Bronchial epithelial cell (primary cell): ENCODE measurements around the gene PCGF1. TPM values are rescaled to one million over a fixed set of nuclear protein-coding genes. Genes with fewer than 3 reads are reported as not detected.
A peak's percentile ranks its signal among the peaks of the same experiment; 100 is the strongest.

Experiments
- DNase-seq: peaks from one replicate; pipeline ENCODE4 v3.0.0-alpha.2; 2010; ENCODE audit warnings: low read depth
- FAIRE-seq: peaks from 2 replicates; lab custom pipeline; 2011; peaks lifted over from hg19 to GRCh38; lab: Jason Lieb, UNC
- H3K27me3 ChIP-seq: 2 replicates; pipeline ENCODE4 v1.5.1; 2011; ENCODE audit warnings: low read length; ENCODE audit not compliant: control insufficient read depth, insufficient read depth
- H3K36me3 ChIP-seq: 2 replicates; pipeline ENCODE4 v1.5.1; 2011; ENCODE audit warnings: low read length; ENCODE audit not compliant: control insufficient read depth, insufficient read depth
- H3K4me3 ChIP-seq: 2 replicates; pipeline ENCODE4 v1.5.1; 2011; ENCODE audit warnings: mild to moderate bottlenecking, low read depth, low read length, control low read depth
- total RNA-seq: library from RNA; depleted of rRNA; stranded (reverse); fragments of >200 nt; gene quantifications from 2 replicates; pipeline ENCODE4 v1.2.1, GENCODE V29; 2014
- TF ChIP-seq, protein P1 (sequence below): IDR thresholded peaks from 2 replicates; pipeline ENCODE4 v1.5.1; 2011; ENCODE audit warnings: mild to moderate bottlenecking, moderate library complexity, low read length, control low read depth, inconsistent platforms; ENCODE audit not compliant: insufficient read depth, severe bottlenecking

The PCGF1 gene
- total RNA-seq, 1 donor from 2014 or later = 35.5 TPM

DNA sequence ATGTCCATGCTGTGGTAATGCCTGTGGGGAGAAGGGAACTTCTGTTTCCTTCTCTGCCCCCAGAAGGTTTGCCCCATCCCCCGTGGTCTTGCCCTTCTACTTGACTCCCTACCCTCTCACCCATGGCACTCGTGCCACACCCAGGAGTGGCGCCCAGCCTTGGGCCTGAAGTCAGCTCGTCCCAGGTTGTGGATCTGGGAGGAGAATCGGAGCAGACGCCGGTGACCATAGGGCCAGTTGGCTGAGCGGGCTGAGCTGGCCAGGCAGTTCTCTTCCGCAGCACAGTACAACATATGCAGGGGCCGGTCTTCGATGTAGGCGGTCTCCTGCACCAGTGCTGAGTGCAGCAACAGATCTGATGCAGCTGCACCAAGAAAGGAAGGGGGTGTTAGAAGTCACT lies 26.9 kb upstream of the PCGF1 start:
- Histone ChIP-seq H3K36me3 (peaks cover 7% of the 10 kb centered on the region), H3K27me3 (no peaks in the 10 kb centered on the region), H3K4me3 (no peak overlapping the region)
- FAIRE-seq (no peak), DNase-seq (no peak)
- TF ChIP-seq, protein P1, sequence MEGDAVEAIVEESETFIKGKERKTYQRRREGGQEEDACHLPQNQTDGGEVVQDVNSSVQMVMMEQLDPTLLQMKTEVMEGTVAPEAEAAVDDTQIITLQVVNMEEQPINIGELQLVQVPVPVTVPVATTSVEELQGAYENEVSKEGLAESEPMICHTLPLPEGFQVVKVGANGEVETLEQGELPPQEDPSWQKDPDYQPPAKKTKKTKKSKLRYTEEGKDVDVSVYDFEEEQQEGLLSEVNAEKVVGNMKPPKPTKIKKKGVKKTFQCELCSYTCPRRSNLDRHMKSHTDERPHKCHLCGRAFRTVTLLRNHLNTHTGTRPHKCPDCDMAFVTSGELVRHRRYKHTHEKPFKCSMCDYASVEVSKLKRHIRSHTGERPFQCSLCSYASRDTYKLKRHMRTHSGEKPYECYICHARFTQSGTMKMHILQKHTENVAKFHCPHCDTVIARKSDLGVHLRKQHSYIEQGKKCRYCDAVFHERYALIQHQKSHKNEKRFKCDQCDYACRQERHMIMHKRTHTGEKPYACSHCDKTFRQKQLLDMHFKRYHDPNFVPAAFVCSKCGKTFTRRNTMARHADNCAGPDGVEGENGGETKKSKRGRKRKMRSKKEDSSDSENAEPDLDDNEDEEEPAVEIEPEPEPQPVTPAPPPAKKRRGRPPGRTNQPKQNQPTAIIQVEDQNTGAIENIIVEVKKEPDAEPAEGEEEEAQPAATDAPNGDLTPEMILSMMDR = no peak

DNA sequence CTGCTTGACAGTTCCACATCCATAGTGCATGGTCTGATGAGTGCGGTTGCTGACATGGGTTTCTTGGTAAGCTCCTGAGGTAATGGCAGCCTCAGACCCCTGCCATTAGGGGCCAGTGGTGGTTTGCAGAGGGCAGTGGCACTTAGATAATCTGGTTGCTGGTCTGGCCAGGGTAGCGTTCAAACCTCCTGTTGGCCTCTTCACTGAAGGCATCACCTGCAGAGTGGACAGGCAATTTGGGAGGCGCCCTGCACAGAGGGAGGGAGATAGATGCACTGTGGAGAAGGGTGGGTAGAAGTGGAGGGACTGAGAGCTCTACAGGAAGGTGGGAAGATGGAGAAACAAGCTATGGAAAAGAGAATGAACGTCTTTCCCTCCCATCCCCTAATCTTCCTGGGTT lies 26.0 kb upstream of the PCGF1 start:
- Histone ChIP-seq H3K4me3 (no peak overlapping the region), H3K36me3 (peaks cover 7% of the 10 kb centered on the region), H3K27me3 (no peaks in the 10 kb centered on the region)
- FAIRE-seq (no peak), DNase-seq (no peak)
- TF ChIP-seq, protein P1 = no peak

DNA sequence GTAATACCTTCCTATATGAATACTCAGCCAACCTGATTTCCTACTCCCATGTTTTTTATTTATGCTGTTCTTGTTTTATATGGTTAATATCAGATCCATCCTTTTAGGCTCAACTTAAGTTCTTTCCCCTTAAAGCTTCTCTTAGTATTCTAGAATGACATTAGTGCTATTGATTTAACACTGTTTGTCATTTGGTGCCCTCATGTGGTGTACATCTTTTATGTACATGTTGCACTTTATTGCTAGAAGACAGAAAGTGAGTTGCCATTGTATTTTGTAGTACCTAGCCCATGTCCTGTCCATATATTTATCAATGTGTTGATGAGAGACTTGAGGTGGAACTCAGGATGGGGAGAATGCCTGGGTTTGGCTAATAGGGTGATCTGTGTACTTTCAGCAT lies 24.7 kb upstream of the PCGF1 start:
- Histone ChIP-seq H3K27me3 (no peaks in the 10 kb centered on the region), H3K4me3 (no peak overlapping the region), H3K36me3 (peaks cover 11% of the 10 kb centered on the region)
- FAIRE-seq (no peak), DNase-seq (peak; percentile 63)
- TF ChIP-seq, protein P1 = peak; percentile 28

DNA sequence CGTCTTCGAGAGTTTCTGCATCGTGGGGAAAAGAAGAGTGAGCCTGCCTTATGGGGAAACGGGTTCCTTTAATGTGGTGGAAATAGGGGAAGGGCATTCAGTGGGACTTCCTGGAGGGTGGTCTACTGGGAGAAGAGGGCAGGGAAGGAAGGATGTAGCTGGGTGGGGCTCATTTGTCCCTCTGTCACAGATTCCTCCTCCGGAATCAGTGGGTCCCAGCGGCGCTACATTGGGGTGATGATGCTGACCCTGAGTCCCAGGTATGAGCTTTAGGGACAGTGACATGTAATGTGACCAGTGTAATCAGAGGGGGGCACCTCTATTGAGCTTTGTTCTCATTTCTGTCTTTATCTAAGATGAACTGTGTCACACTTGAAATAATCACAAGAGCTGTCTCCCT lies 24.2 kb upstream of the PCGF1 start:
- no peak for FAIRE-seq
- TF ChIP-seq, protein P1 = no peak
- Histone ChIP-seq H3K27me3 (no peaks in the 10 kb centered on the region), H3K36me3 (peaks cover 14% of the 10 kb centered on the region), H3K4me3 (no peak overlapping the region)
- no peak for DNase-seq

DNA sequence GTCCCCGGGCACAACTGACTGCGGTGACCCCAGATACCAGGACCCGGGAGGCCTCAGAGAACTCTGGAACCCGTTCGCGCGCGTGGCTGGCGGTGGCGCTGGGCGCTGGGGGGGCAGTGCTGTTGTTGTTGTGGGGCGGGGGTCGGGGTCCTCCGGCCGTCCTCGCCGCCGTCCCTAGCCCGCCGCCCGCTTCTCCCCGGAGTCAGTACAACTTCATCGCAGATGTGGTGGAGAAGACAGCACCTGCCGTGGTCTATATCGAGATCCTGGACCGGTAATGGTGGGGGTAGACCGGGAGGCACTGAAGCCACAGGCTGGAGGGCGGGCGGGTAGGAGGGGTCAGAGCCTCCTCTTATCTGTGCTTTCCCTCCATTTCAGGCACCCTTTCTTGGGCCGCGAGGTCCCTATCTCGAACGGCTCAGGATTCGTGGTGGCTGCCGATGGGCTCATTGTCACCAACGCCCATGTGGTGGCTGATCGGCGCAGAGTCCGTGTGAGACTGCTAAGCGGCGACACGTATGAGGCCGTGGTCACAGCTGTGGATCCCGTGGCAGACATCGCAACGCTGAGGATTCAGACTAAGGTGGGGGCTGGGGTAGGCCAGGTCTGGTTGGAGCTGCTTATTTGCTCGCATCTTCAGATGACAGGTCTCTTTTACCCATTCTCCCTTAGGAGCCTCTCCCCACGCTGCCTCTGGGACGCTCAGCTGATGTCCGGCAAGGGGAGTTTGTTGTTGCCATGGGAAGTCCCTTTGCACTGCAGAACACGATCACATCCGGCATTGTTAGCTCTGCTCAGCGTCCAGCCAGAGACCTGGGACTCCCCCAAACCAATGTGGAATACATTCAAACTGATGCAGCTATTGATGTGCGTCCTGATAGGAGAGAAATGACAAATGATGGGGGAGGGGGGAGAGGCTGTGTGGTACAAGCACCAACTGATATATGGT lies 23.0 kb upstream of the PCGF1 start:
- TF ChIP-seq, protein P1 = no peak
- H3K4me3 ChIP-seq = peak overlapping the region; percentile 92
- H3K27me3 ChIP-seq = no peaks in the 10 kb centered on the region
- FAIRE-seq = no peak
- DNase-seq = no peak
- peaks cover 16% of the 10 kb centered on the region for H3K36me3 ChIP-seq
